GM12874 (cell line): ENCODE results near the gene PRPH2.

Source experiments
- TF ChIP-seq, protein P1 (sequence below): IDR thresholded peaks from 2 replicates; pipeline ENCODE4 v1.5.1; 2011; ENCODE audit warnings: low read depth, mild to moderate bottlenecking, control low read depth, low read length, moderate library complexity; ENCODE audit not compliant: insufficient read depth

Gene PRPH2

DNA sequence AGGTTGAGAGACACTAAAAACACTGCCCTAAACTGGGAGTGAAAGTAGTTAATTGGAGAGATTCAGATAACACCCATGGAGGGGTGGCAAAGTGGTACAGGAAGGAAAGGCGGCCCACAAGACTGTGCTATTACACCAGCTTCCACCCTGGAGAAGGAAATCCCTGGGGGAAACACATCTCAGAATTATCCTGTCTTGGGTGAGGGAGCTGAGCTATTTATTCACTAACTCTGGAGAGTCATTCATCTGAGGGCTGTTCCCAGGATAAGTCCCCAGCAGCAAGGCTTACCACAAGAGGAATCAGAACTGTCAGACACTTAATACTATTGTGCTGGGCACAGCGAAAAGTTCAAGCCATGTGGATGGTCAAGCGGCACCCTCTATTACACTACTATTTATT is 13.6 kb upstream of the PRPH2 start:
- TF ChIP-seq, protein P1, sequence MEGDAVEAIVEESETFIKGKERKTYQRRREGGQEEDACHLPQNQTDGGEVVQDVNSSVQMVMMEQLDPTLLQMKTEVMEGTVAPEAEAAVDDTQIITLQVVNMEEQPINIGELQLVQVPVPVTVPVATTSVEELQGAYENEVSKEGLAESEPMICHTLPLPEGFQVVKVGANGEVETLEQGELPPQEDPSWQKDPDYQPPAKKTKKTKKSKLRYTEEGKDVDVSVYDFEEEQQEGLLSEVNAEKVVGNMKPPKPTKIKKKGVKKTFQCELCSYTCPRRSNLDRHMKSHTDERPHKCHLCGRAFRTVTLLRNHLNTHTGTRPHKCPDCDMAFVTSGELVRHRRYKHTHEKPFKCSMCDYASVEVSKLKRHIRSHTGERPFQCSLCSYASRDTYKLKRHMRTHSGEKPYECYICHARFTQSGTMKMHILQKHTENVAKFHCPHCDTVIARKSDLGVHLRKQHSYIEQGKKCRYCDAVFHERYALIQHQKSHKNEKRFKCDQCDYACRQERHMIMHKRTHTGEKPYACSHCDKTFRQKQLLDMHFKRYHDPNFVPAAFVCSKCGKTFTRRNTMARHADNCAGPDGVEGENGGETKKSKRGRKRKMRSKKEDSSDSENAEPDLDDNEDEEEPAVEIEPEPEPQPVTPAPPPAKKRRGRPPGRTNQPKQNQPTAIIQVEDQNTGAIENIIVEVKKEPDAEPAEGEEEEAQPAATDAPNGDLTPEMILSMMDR = no peak

DNA sequence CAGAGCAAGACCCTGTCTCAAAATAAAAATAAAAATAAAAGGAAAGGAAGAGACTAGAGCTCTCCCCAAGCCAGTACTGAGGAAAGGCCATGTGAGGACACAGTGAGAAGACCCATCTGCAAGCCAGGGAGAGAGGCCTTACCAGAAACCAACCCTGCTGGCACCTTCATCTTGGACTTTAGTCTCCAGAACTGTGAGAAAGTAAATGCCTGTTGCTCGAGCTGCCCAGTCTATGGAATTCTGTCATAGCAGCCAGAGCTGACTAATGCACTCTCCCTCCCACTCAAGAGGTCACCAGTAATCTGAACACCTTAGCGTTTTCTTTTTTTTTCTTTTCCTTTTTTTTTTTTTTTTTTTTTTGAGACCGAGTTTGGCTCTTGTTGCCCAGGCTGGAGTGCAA is 7.3 kb upstream of the PRPH2 start:
- TF ChIP-seq, protein P1 = no peak

DNA sequence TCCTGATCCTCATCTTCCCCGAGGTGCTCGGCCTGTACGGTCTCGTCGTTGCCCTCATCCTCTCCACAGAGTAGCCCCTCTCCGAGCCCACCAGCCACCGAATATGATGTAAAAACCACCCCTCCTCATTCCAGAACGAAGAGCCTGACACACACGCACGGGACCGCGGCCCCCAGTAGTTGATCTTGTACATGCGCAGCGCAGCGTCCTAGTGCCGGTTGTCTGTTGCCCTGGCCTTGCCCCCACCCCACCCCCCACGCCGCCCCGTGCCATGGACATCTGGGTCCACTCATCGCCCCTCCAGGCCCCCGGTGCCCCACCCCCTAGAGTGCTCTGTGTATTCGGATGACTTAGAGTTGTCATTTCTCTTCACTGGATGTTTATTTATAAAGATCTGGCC is 5.2 kb upstream of the PRPH2 start:
- TF ChIP-seq, protein P1 = no peak

DNA sequence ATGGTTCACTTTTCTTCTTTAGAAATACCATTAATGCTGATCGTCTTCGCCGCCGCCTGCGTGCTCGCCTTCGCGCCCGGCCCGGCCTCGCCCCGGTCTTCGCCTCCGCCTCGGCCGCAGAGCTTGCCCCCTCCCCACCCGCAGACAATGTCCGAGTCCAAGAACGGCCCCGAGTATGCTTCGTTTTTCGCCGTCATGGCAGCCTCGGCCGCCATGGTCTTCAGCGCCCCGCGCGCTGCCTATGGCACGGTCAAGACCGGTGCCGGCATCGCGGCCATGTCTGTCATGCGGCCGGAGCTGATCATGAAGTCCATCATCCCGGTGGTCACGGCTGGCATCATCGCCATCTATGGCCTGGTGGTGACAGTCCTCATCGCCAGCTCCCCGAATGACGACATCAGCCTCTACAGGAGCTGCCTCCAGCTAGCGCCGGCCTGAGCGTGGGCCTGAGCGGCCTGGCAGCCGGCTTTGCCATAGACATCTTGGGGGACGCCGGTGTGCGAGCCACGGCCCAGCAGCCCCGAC is 4.8 kb upstream of the PRPH2 start:
- TF ChIP-seq, protein P1 = no peak

DNA sequence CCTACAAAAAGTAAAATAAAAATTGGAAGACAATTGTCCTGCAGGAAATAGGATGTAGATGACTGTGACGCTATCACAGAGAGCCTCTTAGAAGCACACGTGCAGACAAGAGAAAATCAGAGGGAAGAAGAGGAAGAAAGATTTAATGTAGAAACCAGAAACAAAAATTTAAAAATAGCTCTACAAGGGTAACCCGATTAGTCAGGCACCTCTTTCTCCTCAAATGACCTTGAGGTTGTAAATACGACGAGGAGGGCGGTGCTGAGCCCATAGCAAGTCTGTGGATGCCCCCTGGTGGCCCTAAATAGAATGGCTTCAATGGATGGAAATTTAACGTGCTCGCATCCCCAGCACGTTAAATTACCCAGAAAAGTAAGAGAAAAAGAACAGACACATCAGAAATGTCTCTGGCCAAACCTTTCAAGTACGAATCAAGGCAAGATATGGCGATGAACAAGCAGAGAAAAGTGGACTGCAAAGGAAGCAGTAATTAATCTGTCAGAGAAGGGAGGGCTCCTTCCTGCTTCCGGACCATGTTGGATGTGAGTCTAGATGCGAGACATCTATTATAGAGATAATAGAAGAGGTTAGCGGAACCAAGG is 4.2 kb upstream of the PRPH2 start:
- TF ChIP-seq, protein P1 = peak; percentile 73

DNA sequence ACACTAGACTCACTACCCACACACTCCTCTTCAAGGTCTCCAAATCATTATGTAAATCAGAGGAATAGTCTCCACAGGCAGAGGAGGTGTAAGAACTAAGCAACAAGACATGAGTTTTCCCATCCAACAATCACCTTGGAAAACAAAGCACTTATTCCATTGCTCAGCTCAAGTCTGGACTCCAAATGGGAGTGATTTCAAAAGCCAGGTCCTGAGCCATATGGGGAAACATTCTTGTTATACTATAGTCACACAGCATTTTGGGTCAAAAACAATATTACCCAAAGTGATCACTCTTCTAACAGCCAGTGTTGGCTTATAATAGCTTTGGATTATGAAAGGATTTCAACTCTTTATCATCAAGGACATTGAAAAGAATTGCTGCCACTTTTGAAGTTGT is 3.6 kb upstream of the PRPH2 start:
- TF ChIP-seq, protein P1 = no peak

DNA sequence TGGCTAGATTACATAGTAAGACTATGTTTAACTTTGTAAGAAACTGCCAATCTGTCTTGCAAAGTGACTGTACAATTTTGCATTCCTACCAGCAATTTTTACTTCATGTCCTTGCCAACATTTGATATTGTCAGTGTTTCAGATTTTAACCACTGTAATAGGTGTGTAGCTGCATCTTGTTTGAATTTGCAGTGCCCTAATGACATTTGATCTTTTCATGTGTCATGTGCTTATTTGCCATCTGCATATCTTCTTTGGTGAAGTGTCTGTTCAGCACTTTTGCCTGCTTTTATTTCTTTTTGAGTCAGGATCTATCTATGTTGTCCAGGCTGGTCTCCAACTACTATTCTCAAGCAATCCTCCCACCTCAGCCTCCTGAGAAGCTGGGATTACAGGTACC is 2.4 kb upstream of the PRPH2 start:
- TF ChIP-seq, protein P1 = no peak
